ENCODE results near the gene MATR3. TPM values are rescaled to one million over a fixed set of nuclear protein-coding genes. Genes with fewer than 3 reads are reported as not detected.

Gene MATR3
- total RNA-seq, 1 donor from 2014 or later = 58.8 TPM

GRCh38 chr5:139278540-139279274 is 14.8 kb upstream of the MATR3 start:
- Histone ChIP-seq H3K4me1 (peaks cover 0 to 16% of the 10 kb centered on the region in 2 donors), H3K27ac (no peak overlapping the region), H3K9me3 (no peaks in the 10 kb centered on the region), H3K4me3 (no peak overlapping the region), H3K27me3 (no peaks in the 10 kb centered on the region), H3K36me3 (peaks cover 3 to 10% of the 10 kb centered on the region in 2 donors)
- TF ChIP-seq CTCF (IDR thresholded peaks at IDR 0.05) = no peak
- no peak for DNase-seq (ENCODE audit: low spot score in 2 of 2)
- intact Hi-C loops (cut with DNase I) = no loop called here

GRCh38 chr5:139282197-139282557 is 11.4 kb upstream of the MATR3 start:
- Histone ChIP-seq H3K27ac (no peak overlapping the region), H3K4me1 (peaks cover 0 to 8% of the 10 kb centered on the region in 2 donors), H3K4me3 (no peak overlapping the region), H3K27me3 (no peaks in the 10 kb centered on the region), H3K9me3 (no peaks in the 10 kb centered on the region), H3K36me3 (peaks cover 3 to 13% of the 10 kb centered on the region in 2 donors)
- no peak for DNase-seq (ENCODE audit: low spot score in 2 of 2)
- TF ChIP-seq CTCF (IDR thresholded peaks at IDR 0.05) = no peak
- intact Hi-C loops (cut with DNase I) = no loop called here

GRCh38 chr5:139283252-139284166 is 10.0 kb upstream of the MATR3 start:
- no peak for DNase-seq (ENCODE audit: low spot score in 2 of 2)

GRCh38 chr5:139284295-139284694 is 9.2 kb upstream of the MATR3 start:
- H3K36me3 ChIP-seq = peaks cover 3 to 13% of the 10 kb centered on the region in 2 donors
- no peaks in the 10 kb centered on the region for H3K9me3 ChIP-seq
- no peak for DNase-seq (ENCODE audit: low spot score in 2 of 2)
- TF ChIP-seq CTCF (IDR thresholded peaks at IDR 0.05) = no peak
- no peak overlapping the region for H3K27ac ChIP-seq
- intact Hi-C loops (cut with DNase I) = no loop called here
- no peaks in the 10 kb centered on the region for H3K27me3 ChIP-seq
- no peak overlapping the region for H3K4me3 ChIP-seq
- peaks cover 0 to 8% of the 10 kb centered on the region in 2 donors for H3K4me1 ChIP-seq

More at GRCh38 chr5:139283252-139284166, 10.0 kb upstream of the MATR3 start:
- Histone ChIP-seq H3K4me1 (peaks cover 0 to 8% of the 10 kb centered on the region in 2 donors), H3K27me3 (no peaks in the 10 kb centered on the region), H3K9me3 (no peaks in the 10 kb centered on the region), H3K4me3 (no peak overlapping the region), H3K27ac (no peak overlapping the region), H3K36me3 (peaks cover 3 to 13% of the 10 kb centered on the region in 2 donors)
- no peak for TF ChIP-seq CTCF (IDR thresholded peaks at IDR 0.05)
- intact Hi-C loops (cut with DNase I) = no loop called here

GRCh38 chr5:139285651-139286392 is 7.7 kb upstream of the MATR3 start:
- intact Hi-C loops (cut with DNase I) = no loop called here
- peaks cover 0 to 8% of the 10 kb centered on the region in 2 donors for H3K4me1 ChIP-seq
- H3K36me3 ChIP-seq = peaks cover 3 to 13% of the 10 kb centered on the region in 2 donors
- DNase-seq (ENCODE audit: low spot score in 2 of 2) = no peak
- no peak overlapping the region for H3K4me3 ChIP-seq
- no peaks in the 10 kb centered on the region for H3K9me3 ChIP-seq
- H3K27me3 ChIP-seq = no peaks in the 10 kb centered on the region
- H3K27ac ChIP-seq = no peak overlapping the region
- TF ChIP-seq CTCF (IDR thresholded peaks at IDR 0.05) = no peak

Measured in ascending aorta (tissue), 2 donors.